GM21786 (cell line): ENCODE measurements around the gene SERPINI2.

ENCODE experiments used
- ATAC-seq: cut with Tn5 transposase; IDR thresholded peaks from one replicate; pipeline ENCODE4 v1.9.1; 2021; ENCODE audit not compliant: unreplicated experiment

Gene SERPINI2, protein sequence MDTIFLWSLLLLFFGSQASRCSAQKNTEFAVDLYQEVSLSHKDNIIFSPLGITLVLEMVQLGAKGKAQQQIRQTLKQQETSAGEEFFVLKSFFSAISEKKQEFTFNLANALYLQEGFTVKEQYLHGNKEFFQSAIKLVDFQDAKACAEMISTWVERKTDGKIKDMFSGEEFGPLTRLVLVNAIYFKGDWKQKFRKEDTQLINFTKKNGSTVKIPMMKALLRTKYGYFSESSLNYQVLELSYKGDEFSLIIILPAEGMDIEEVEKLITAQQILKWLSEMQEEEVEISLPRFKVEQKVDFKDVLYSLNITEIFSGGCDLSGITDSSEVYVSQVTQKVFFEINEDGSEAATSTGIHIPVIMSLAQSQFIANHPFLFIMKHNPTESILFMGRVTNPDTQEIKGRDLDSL

DNA sequence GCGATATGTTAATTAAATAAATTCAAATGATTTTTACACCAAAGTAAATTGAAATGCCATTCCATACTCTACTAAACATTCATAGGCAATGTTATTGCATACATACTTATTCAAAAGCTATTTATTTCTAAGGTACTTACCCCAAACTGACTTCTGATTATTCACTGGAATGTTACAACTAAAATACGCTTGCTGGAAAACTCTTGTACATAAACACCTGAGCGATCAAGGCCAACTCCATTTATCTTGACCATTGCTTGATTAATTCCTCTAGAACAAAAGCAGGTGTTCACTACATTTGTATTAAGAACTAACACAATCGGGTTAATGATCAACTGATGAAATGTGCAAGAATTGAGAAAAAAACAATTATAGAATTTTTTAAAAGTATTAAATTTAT, at the start of gene SERPINI2:
Gene SERPINI2 (minus strand): TSS at position 180 of the 400 bp plus-strand sequence. CDS start 2,208 bp downstream, outside the sequence.
- ATAC-seq = no peak

DNA sequence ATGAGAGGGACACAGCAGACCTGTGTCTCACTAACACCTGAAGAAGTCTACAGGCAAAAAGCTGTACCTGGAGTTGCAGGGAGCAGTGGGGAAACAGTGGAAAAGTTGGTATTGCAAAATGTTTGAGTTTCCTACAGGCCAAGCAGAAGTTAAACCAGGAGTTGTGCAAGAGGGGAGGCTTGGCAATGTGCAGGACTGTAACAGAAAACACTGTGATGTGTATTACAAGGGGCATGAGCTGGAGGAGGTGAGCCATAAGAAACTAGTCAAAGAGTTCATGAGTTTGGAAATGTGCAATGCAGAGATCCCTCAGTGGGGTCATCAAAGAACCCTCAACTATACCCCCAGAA, 47.1 kb upstream of the SERPINI2 start:
- ATAC-seq = no peak

DNA sequence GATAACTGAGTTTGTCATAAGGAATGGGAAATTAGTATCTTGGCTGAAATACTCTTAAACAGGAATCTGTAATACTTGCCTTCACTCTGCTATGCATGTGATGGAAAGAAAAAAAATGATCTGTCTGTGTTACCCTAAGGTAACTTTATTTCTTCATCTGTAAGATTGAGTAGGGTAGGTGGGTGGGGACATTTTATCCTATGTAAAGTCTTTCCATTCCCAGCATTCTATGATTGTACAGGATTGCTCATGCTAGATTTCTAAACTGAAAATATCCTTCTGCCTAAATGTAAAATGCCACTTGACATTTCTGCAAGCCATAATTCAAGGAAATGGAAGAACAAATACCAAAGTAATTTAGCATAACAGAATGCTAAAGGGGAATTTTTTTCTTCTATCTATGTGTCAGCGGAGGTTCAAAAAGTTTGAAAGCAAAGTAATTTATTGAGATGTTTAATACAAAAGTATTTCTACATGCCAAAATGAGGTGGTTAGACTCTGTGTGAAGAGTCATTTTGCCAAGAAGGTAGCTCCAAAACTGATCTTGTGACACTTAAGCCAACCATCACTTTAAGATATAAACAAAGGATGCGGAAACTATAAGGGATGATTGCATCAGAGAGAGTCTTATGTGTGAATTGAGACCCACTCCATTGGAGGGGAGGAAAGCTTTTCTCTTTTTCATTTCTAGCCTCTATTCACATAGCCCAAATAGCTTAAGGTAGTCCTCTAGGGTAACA, 46.6 kb upstream of the SERPINI2 start:
- no peak for ATAC-seq

DNA sequence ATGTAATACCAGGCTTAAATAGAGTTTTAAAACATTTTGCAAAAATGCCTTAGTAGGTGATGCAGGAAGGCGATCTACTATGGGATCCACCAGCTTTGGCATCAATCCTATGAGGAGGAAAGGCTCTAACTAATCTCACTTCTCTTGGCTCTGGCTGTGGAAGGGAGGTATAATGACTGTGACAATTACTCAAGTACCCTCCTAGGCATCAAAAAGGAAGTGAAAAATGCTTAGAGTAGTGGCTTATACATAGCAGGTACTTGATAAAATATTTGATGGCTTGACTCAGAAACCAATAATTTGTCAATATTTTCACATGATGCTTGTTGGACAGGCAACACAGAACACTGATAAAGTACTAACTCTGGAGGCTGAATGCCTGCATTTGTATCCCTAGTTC, 34.1 kb upstream of the SERPINI2 start:
- no peak for ATAC-seq

DNA sequence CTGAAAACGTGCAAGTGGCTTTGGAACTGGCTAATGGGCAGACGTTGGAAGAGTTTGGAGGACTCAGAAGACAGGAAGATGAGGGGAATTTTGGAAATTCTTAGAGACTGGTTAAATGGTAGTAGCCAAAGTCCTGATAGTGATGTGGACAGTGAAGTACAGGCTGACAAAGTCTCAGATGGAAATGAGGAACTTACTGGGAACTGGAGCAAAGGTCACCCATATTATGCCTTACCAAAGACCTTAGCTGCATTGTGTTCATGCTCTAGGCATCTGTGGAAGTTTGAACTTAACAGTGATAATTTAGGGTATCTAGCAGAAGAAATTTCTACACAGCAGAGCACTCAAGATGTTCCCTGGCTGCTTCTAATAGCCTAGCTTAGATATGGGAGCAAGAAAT, 28.6 kb upstream of the SERPINI2 start:
- no peak for ATAC-seq

DNA sequence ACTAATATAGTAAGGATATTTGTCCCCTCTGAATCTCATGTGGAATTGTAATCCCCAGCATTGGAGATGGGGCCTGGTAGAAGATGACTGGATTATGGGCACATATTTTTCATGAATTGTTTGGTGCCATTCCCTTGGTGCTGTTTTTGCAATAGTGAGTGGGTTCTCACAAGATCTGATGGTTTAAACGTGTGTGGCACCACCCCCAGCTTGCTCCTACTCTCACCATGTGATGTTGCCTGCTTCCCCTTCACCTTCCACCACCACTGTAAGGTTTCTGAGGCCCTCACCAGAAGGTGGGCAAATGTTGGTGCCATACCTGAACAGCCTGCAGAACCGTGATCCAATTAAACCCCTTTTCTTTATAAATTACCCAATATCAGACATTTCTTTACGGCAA, 28.1 kb upstream of the SERPINI2 start:
- no peak for ATAC-seq

DNA sequence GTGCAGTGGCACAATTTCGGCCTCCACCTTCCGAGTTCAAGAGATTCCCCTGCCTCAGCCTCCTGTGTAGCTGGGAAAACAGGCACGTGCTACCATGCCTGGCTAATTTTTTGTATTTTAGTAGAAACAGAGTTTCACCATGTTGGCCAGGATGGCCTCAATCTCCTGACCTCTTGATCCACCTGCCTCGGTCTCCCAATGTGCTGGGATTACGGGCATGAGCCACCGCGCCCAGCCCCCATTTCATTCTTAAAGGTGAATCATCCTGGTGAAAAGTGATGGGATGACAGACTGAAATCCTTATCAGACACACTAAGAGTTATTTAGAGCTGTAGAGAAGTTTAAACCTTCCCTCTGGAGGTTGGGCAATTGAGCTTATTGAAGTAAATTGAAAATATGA, 24.1 kb upstream of the SERPINI2 start:
- ATAC-seq = no peak

DNA sequence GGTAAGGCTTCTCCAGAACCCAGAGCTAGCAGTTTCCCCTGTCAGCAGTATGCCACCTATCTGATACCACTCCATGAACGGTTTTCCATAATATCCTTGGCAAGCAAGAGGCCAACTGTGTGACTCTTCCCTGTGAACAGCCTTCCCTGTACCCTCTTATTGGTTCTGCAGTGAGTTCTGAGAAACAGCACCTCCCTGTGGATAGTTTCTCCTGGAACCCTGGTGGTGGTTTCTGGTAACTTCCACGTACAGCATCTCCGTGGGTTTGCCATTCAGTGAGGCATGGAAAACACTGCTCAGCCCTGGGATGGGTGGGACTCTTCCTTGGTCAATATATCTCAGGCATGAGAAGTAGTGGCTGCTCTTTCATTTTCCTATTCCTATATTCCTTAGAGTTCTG, 19.4 kb upstream of the SERPINI2 start:
- ATAC-seq = no peak

DNA sequence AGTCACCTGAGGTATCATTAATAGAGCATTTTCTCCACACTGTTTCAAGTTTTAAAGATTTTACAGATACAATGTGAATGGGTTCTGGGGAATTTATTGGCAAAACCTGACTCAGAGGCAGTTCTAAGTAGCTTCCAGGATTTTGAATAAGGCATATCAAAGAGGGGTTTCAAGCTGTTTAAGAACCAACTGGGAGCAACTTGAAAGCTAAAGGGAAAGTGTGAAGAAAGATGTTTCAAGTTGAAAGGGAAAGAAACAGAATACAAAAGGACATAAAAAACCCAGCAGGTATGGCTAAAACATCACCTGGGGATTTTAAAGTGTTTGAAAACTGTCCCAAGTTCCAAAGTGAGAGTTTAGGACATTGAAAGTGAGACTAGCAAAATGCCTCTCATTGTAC, 17.8 kb upstream of the SERPINI2 start:
- ATAC-seq = no peak

DNA sequence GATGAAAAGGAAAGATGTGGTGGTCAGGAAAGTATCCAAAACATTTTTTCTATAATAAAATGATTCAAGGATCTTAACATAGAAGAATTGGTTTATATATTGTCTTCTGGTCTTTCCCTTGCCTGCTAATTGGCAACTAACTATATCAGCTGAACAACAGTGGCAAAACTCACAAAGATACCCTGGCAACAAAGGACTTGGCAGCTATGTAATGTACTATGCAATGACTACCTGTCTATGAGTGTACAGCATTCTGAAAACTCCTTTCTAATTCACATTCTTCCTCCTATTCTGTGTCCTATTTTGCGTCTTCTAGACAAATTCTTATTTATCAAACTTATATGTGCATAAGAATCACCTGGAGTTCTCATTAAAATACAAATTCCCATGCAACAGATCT, 15.7 kb upstream of the SERPINI2 start:
- no peak for ATAC-seq

DNA sequence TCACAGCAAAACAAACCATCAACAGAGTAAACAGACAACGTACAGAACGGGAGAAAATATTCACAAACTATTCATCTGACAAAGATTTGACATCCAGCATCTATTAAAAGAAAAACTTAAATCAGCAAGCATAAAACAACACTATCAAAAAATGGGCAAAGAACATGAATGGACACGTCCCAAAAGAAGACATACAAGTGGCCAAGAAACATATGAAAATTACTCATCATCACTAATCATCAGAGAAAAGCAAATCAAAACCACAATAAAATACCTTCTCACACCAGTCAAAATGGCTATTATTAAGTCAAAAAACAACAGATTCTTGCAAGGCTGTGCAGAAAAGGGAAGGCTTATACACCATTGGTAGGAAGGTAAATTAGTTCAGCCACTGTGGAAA, 13.7 kb upstream of the SERPINI2 start:
- ATAC-seq = no peak

DNA sequence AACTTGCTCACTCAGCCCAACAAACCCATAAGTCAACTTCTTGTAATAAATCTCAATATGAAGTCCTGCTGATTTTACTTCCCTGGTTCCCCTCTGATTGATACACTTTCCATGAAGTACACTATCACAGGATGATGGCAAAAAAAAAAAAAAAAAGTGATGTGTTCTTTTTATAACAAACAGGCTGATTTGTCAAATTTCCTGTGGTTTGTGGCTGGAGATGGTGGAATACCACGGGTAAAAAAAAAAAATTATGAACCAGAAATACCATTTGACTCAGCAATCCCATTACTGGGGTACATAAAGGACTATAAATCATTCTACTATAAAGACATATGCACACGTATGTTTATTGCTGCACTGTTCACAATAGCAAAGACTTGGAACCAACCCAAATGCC, 10.7 kb upstream of the SERPINI2 start:
- no peak for ATAC-seq

DNA sequence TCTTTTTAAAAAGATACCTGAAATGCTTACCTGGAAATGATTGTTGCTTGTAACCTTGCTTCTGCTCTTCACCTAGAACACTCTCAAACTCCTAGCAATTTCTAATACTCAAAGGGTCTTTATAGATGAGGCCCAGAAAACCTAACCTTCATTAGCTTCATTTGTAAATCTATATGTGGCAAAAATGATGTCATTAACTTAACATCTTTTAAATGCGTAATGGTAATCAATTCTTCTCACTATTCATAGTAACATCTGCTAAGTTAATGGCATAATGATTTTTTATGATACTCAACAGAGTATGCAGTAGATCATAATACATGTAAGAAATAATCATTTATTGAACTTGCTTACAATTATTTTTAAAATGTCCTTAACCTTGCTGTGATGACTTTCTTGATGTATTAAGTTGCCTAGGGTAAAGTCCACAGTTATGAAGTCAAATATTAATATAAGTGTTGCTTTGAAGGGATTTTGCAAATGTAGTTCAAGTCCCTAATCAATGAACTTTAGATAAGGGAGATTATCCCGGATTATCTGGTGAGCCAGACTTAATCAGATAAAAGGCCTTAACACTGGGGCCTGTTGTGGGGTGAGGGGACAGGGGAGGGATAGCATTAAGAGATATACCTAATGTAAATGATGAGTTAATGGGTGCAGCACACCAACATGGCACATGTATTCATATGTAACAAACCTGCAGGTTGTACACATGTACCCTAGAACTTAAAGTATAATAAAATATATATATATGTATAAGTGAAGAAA, 10.1 kb upstream of the SERPINI2 start:
- ATAC-seq = no peak

DNA sequence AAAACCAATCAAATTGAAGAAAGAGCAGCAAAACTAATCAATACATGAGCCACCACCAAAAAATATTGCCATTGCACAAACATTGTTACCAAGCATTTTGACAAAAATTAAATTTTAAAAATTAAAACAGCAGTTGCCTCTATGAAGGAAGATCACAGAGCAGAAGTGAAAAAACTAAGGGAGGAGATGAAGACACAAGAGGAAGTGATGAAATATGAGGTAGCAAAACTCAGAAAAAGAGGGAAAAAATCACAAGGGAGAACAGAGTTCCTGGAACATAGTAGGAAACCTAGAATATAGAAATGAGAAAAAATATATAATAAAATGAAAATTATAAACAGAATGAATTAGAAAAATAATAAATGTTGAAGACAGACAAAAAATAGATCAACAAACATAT, 7.3 kb upstream of the SERPINI2 start:
- no peak for ATAC-seq

DNA sequence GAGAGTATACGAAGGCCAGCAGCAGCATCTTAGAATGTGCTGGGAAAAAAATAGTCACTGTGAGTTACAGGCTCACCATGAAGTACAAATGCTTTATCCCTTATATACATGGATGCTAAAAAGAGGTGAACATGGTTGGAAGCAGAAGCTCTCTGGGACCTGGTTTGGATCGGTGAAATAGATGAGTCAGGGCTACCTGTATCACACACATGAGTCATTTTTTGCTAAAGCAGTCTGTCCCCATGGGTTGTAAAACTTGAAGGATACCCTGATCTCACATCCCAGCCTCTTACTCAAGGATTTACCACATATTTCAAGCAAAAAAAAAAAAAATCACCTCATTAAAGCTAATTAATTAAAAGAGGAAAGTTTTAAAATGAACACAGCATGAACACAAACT, 6.9 kb upstream of the SERPINI2 start:
- no peak for ATAC-seq

DNA sequence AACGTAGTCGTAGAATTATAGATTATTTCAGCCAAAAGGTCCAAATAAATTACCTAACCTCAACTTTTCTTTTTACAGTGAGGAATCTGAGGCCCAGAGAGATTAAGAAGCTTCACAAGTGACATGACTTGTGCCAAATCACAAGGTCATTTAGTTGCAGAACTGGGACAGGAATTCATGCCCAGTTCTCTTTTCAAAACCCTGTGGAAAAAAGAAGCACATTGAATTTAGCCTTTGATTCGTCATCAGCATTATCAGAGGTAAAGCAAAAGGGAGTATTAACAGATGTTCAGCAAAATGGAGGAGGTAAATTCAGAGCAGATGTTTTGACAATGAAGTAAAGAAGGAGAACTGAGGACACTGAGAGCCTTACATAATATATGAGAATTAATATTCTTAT, 4.5 kb downstream of the SERPINI2 start:
- ATAC-seq = no peak

DNA sequence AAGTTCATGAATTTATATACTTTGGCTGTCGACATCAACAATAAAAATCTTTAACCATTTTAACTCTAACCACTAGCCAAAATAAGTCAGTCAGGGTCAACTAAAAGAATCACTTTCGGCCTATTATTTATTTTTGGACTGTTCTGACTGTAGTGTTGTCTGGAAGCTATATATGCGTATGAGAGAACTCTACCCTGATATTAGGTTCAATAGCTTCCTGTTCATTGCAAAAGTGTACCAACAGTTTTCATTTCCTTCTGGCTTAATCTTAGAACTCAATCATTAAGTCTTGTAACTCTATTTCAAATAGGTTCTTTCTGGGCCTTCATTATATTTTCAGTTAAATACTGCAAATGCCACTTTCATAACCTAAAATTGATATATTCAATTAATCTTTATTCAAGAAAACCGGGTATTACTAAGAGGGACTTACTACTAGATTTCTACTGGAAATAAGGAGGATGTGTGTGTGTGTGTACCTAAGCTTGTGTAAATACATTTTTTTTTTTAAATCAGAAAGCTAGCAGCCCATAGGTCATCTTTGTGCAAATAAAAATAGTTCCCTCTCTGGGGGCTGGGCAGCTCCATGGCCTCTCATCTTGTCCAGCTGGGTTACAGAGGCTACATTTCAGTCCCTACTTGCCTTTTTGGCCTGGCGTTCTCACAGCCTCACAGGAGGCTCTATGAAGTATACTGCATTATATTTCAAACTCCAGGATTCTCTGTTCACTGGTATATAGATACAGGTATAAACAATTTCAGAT, 5.8 kb downstream of the SERPINI2 start:
- ATAC-seq = no peak

DNA sequence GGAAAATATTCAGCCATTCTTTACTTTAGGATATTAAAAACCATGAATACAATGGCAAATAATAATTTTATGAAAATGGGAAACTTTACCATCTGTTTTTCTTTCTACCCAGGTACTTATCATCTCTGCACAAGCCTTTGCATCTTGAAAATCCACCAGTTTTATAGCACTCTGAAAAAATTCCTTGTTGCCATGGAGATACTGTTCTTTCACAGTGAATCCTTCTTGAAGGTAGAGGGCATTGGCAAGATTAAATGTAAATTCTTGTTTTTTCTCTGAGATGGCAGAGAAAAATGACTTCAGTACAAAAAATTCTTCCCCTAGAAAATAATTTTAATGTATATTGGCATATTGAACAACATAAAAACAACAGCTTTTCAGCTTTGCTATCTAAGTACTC, 6.9 kb downstream of the SERPINI2 start:
- ATAC-seq = no peak

DNA sequence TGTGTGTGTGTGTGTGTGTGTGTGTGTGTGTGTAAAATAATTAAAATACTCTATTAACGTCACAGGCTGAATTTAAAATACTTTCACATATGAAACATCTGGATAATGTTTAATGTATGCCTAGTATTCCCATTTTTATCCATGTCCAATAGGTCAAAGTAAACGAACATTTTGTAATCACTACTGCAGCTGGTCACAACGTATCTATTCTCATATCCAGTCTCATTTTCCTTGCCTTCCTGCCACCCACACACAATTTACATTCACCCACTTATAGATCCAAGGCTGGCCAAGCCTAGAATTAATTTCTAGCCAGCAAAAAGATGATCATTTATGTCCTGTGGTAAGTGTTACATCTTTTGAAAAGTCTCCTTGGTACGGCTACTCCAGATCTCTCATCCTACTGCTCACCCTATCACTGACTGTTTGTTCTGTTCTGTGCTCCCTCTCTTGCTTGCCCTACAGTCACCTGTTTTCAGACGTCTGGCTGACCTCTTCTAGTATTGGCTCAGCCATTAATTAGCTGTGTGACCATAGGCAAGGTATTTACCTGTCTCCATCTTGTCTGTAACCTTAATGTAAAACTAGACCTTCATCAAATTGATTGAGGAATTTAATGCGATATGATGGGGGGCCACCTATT, 17.6 kb downstream of the SERPINI2 start:
- ATAC-seq = no peak

DNA sequence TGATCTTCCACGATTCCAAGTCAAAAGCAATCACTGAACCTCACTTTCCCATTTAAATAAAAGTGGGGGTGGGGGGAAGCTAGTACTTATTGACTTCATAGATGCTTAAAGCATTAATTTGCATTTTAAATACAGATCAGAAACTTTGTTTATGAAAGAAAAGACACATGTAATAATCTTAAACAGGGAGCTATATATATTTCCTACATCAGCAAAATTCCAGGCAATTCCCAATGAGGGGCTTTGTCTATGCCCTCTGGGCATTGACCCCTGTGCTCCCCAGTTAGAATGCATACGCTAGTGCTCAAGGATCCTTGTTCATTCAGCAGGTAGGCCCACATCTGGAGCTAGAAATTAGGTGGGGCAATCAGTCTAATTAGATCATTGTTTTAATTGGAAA, 20.0 kb downstream of the SERPINI2 start:
- no peak for ATAC-seq

DNA sequence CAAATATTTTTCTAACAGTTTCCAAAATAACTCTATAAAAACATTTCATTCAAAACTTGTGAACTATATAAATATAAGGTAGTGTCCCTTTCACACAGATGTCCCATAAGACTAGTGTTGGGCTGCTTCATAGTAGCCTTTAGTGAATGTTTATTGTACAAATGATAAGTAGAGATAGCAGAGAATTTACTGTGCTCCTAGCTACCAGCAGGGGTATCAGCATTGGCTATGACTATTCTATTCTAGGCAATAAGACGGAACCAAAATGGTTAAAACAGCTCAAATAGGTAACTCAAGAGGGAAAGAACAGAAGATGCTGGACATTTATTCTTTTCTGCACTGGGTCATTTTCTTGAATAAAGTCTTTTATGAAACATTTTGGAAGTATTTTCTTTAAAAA, 22.6 kb downstream of the SERPINI2 start:
- ATAC-seq = no peak
